H9 (cell line): Measurements from ENCODE around the gene EFEMP1. TPM values are rescaled to one million over a fixed set of nuclear protein-coding genes. Genes with fewer than 3 reads are reported as not detected.

Experiments
- DNase-seq: peaks from one replicate; pipeline ENCODE4 v3.0.0-alpha.2; 2017
- H2AFZ ChIP-seq: one replicate; pipeline ENCODE4 v1.6.1; 2013; ENCODE audit warnings: mild to moderate bottlenecking, low read length, control low read depth, moderate library complexity
- H2AK5ac ChIP-seq: 2 replicates; pipeline ENCODE4 v1.6.1; 2013; ENCODE audit warnings: low read length, control low read depth, mixed read lengths; ENCODE audit not compliant: insufficient read length
- H2BK120ac ChIP-seq: one replicate; pipeline ENCODE4 v1.6.1; 2013; ENCODE audit warnings: low read depth, mild to moderate bottlenecking, low read length, control low read depth, inconsistent platforms; ENCODE audit not compliant: poor library complexity, severe bottlenecking
- H2BK12ac ChIP-seq: 2 replicates; pipeline ENCODE4 v1.6.1; 2013; ENCODE audit warnings: low read length, control low read depth, mixed read lengths, low read depth; ENCODE audit not compliant: insufficient read length
- H2BK15ac ChIP-seq: 2 replicates; pipeline ENCODE4 v1.6.1; 2013; ENCODE audit warnings: low read depth, low read length, control low read depth
- H2BK20ac ChIP-seq: one replicate; pipeline ENCODE4 v1.6.1; 2013; ENCODE audit warnings: low read depth, mild to moderate bottlenecking, low read length, control low read depth, inconsistent platforms; ENCODE audit not compliant: poor library complexity, severe bottlenecking
- H2BK5ac ChIP-seq: 2 replicates; pipeline ENCODE4 v1.6.1; 2013; ENCODE audit warnings: low read length, control low read depth, mixed read lengths; ENCODE audit not compliant: insufficient read length
- H3K14ac ChIP-seq: 2 replicates; pipeline ENCODE4 v1.6.1; 2013; ENCODE audit warnings: low read length, control low read depth; ENCODE audit not compliant: insufficient read depth
- H3K18ac ChIP-seq: 2 replicates; pipeline ENCODE4 v1.6.1; 2013; ENCODE audit warnings: low read depth, mild to moderate bottlenecking, mixed read lengths, low read length, control low read depth; ENCODE audit not compliant: insufficient read length
- H3K23ac ChIP-seq: 2 replicates; pipeline ENCODE4 v1.6.1; 2013; ENCODE audit warnings: low read length, control low read depth, mixed read lengths, low read depth; ENCODE audit not compliant: insufficient read length
- H3K23me2 ChIP-seq: 2 replicates; pipeline ENCODE4 v1.6.1; 2013; ENCODE audit warnings: low read depth, mild to moderate bottlenecking, mixed read lengths, low read length, control low read depth; ENCODE audit not compliant: insufficient read length, poor library complexity, severe bottlenecking
- H3K27ac ChIP-seq: 2 replicates; pipeline ENCODE4 v1.5.1; 2013; ENCODE audit warnings: low read length, control low read depth, mixed read lengths, low read depth; ENCODE audit not compliant: insufficient read length
- H3K27me3 ChIP-seq: 2 replicates; pipeline ENCODE4 v1.6.1; 2013; ENCODE audit warnings: low read length, control low read depth, inconsistent platforms; ENCODE audit not compliant: insufficient read depth
- H3K4ac ChIP-seq: 2 replicates; pipeline ENCODE4 v1.6.1; 2013; ENCODE audit warnings: low read depth, mild to moderate bottlenecking, control low read depth, inconsistent platforms, low read length, moderate library complexity
- H3K4me1 ChIP-seq: 2 replicates; pipeline ENCODE4 v1.6.1; 2013; ENCODE audit warnings: low read length, control low read depth, inconsistent platforms; ENCODE audit not compliant: insufficient read depth
- H3K4me2 ChIP-seq: 2 replicates; pipeline ENCODE4 v1.6.1; 2013; ENCODE audit warnings: low read length, control low read depth, mixed read lengths; ENCODE audit not compliant: insufficient read length, insufficient read depth
- H3K56ac ChIP-seq: 2 replicates; pipeline ENCODE4 v1.6.1; 2013; ENCODE audit warnings: low read depth, mild to moderate bottlenecking, mixed read lengths, low read length, control low read depth; ENCODE audit not compliant: insufficient read length
- H3K79me1 ChIP-seq: 2 replicates; pipeline ENCODE4 v1.6.1; 2013; ENCODE audit warnings: low read depth, mild to moderate bottlenecking, moderate library complexity, low read length, control low read depth, inconsistent platforms; ENCODE audit not compliant: insufficient read depth, poor library complexity, severe bottlenecking
- H3K79me2 ChIP-seq: 2 replicates; pipeline ENCODE4 v1.6.1; 2013; ENCODE audit warnings: low read length, control low read depth, inconsistent platforms; ENCODE audit not compliant: insufficient read depth
- H3K9ac ChIP-seq: 2 replicates; pipeline ENCODE4 v1.6.1; 2013; ENCODE audit warnings: low read length, control low read depth, mixed read lengths; ENCODE audit not compliant: insufficient read length; ENCODE audit errors: extremely low read depth
- H3K9me3 ChIP-seq: one replicate; pipeline ENCODE4 v1.6.1; 2013; ENCODE audit warnings: low read depth, low read length, inconsistent platforms; ENCODE audit not compliant: control insufficient read depth
- H3T11ph ChIP-seq: one replicate; pipeline ENCODE4 v1.6.1; 2013; ENCODE audit warnings: mild to moderate bottlenecking, low read length, control low read depth, inconsistent platforms
- H4K20me1 ChIP-seq: one replicate; pipeline ENCODE4 v1.6.1; 2013; ENCODE audit not compliant: control insufficient read depth, insufficient read length, insufficient read depth
- H4K5ac ChIP-seq: 2 replicates; pipeline ENCODE4 v1.6.1; 2013; ENCODE audit warnings: low read depth, mild to moderate bottlenecking, mixed read lengths, low read length, control low read depth; ENCODE audit not compliant: insufficient read length
- H4K8ac ChIP-seq: replicated peaks from 2 replicates; pipeline ENCODE4 v1.6.1; 2013; ENCODE audit warnings: low read length, control low read depth, mixed read lengths, low read depth; ENCODE audit not compliant: insufficient read length
- H4K91ac ChIP-seq: 2 replicates; pipeline ENCODE4 v1.6.1; 2013; ENCODE audit warnings: low read depth, mild to moderate bottlenecking, moderate library complexity, mixed read lengths, low read length, control low read depth; ENCODE audit not compliant: insufficient read length
- H3K27ac Mint-ChIP-seq, 3 experiments: 2 replicates in 2 of 3; 3 replicates in 1 of 3; pipeline ENCODE4 v1.8.0; 2020 to 2021; ENCODE audit warnings: mixed read lengths in 3 of 3, mild to moderate bottlenecking in 1 of 3, moderate library complexity in 1 of 3
- H3K27me3 Mint-ChIP-seq: 2 replicates; pipeline ENCODE4 v1.8.0; 2021; ENCODE audit warnings: low read depth, mild to moderate bottlenecking, moderate library complexity, mixed read lengths
- H3K36me3 Mint-ChIP-seq, 3 experiments: 2 replicates in 2 of 3; 3 replicates in 1 of 3; pipeline ENCODE4 v1.8.0; 2020 to 2021; ENCODE audit warnings: low read depth in 3 of 3, mixed read lengths in 3 of 3; ENCODE audit not compliant: insufficient read depth in 1 of 3
- H3K4me1 Mint-ChIP-seq, 2 experiments: 2 replicates each; pipeline ENCODE4 v1.8.0; 2020; ENCODE audit warnings: mixed read lengths in 2 of 2
- H3K4me3 Mint-ChIP-seq, 2 experiments: 2 replicates in 1 of 2; 3 replicates in 1 of 2; pipeline ENCODE4 v1.8.0; 2020 to 2021; ENCODE audit warnings: mild to moderate bottlenecking in 2 of 2, mixed read lengths in 2 of 2, moderate library complexity in 1 of 2
- H3K9me3 Mint-ChIP-seq, 2 experiments: 2 replicates in 1 of 2; 3 replicates in 1 of 2; pipeline ENCODE4 v1.8.0; 2020; ENCODE audit warnings: mild to moderate bottlenecking in 2 of 2, mixed read lengths in 2 of 2, moderate library complexity in 1 of 2
- total RNA-seq: library from RNA; stranded (reverse); gene quantifications from 2 replicates; pipeline ENCODE4 v1.2.1, GENCODE V29; 2021
- TF ChIP-seq, protein P1 (sequence below): fragments of 200-600 bp; sonication (generic); conservative IDR thresholded peaks from 3 replicates; pipeline ENCODE4 v1.8.0; 2021; ENCODE audit warnings: antibody characterized with exemption, mild to moderate bottlenecking

Gene EFEMP1
- total RNA-seq, 1 experiment from 2014 or later = 3.5 TPM

DNA sequence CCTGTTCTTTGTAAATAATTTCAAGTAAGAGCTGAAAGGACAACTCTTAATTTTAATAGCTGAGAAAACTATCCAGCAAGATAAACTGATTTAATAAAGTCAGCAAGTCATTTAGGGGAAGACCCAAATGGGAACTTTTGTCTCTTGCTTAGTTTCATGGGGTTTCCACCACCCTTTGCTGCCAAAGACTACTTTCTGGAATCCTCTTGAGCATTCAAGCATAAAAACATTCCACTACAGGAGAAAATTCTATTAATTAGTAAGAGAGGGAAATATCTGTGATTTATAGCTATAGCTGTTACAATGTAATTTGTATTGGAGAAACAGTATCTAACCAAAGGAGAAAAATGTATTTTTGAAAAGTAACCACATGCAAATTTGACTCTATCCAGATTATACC, 20.6 kb downstream of the EFEMP1 start:
- H3K79me2 ChIP-seq = no peaks in the 10 kb centered on the region
- H3K9ac ChIP-seq = no peak overlapping the region
- no peaks in the 10 kb centered on the region for H3K27me3 Mint-ChIP-seq
- no peak overlapping the region for H3K56ac ChIP-seq
- no peak overlapping the region for H2BK5ac ChIP-seq
- DNase-seq = no peak
- TF ChIP-seq, protein P1, sequence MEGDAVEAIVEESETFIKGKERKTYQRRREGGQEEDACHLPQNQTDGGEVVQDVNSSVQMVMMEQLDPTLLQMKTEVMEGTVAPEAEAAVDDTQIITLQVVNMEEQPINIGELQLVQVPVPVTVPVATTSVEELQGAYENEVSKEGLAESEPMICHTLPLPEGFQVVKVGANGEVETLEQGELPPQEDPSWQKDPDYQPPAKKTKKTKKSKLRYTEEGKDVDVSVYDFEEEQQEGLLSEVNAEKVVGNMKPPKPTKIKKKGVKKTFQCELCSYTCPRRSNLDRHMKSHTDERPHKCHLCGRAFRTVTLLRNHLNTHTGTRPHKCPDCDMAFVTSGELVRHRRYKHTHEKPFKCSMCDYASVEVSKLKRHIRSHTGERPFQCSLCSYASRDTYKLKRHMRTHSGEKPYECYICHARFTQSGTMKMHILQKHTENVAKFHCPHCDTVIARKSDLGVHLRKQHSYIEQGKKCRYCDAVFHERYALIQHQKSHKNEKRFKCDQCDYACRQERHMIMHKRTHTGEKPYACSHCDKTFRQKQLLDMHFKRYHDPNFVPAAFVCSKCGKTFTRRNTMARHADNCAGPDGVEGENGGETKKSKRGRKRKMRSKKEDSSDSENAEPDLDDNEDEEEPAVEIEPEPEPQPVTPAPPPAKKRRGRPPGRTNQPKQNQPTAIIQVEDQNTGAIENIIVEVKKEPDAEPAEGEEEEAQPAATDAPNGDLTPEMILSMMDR = no peak
- H3K23ac ChIP-seq = no peak overlapping the region
- no peak overlapping the region for H2BK15ac ChIP-seq
- H2BK12ac ChIP-seq = no peak overlapping the region
- H4K91ac ChIP-seq = no peak overlapping the region
- H3K4me1 ChIP-seq = no peaks in the 10 kb centered on the region
- H3K79me1 ChIP-seq = no peaks in the 10 kb centered on the region
- H3K36me3 Mint-ChIP-seq = no peaks in the 10 kb centered on the region; a peak in 1 of 7 replicates
- no peak overlapping the region for H3K4me3 Mint-ChIP-seq
- H4K5ac ChIP-seq = no peak overlapping the region
- H3K27ac ChIP-seq = no peak overlapping the region
- no peak overlapping the region for H3K4ac ChIP-seq
- no peaks in the 10 kb centered on the region for H3K27me3 ChIP-seq
- no peak overlapping the region for H3K14ac ChIP-seq
- no peak overlapping the region for H3T11ph ChIP-seq
- H4K20me1 ChIP-seq = no peaks in the 10 kb centered on the region
- H3K9me3 Mint-ChIP-seq = no peaks in the 10 kb centered on the region; a peak in 1 of 5 replicates
- H3K23me2 ChIP-seq = no peaks in the 10 kb centered on the region
- peaks cover 3 to 6% of the 10 kb centered on the region in 2 experiments; a peak in 3 of 4 replicates for H3K4me1 Mint-ChIP-seq
- H3K4me2 ChIP-seq = no peak overlapping the region
- H3K18ac ChIP-seq = no peak overlapping the region
- no peak overlapping the region for H3K27ac Mint-ChIP-seq
- no peak overlapping the region for H2AK5ac ChIP-seq
- H3K9me3 ChIP-seq = no peaks in the 10 kb centered on the region
- no peak overlapping the region for H4K8ac ChIP-seq
- H2AFZ ChIP-seq = no peak overlapping the region
- H2BK120ac ChIP-seq = no peak overlapping the region
- H2BK20ac ChIP-seq = no peak overlapping the region
